Right renal cortex interstitium (tissue), 3 donors: ENCODE results near the gene LSAMP. TPM values are rescaled to one million over a fixed set of nuclear protein-coding genes. Genes with fewer than 3 reads are reported as not detected.
"Not testable (repeated sequence)": the region's sequence is repeated elsewhere in the genome, so short reads cannot be mapped to it uniquely, and the experiment has no call there.

Experiments
- DNase-seq, 3 donors: peaks; one replicate each; pipeline ENCODE4 v3.0.0-alpha.2; 2013; ENCODE audit warnings: low read depth in 3 of 3, low spot score in 2 of 3
- polyA plus RNA-seq, 3 donors: library from polyadenylated mRNA; unstranded; fragments of 120-200 nt; gene quantifications; one replicate each; pipeline ENCODE4 v1.2.1, GENCODE V29; 2013; ENCODE audit not compliant: insufficient read length in 3 of 3

Gene LSAMP
- polyA plus RNA-seq, 3 donors: 11.4 to 15.7 (median 12.8) TPM

GRCh38 chr3:115862099-115862498 is 583.2 kb downstream of the LSAMP start:
- DNase-seq: no peak

DNA sequence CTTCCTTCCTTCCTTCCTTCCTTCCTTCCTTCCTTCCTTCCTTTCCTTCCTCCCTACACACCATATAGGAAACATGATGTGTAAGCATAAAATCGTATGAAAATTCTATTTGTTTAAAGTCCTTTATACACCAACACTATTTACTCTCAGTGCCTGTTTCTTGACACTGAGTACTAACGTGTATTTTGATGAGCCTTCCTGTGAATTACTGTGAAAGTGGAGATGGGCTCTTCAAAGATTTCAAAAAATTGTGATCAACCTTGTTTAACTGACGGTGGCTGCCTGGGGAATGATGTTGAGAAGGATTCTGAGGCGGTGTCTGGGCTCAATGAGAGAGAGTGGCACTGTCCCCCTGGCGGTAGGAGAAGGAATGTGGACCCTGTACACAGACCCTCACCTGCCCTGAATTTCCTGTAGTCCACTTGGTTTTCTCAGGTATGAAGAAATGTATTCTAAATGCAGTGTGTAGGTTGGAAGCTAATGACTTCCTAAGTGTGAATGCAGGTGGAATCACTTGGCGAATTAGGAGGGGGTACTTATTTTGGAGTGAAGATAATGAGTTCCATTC is 584.0 kb downstream of the LSAMP start:
- DNase-seq: no peak

DNA sequence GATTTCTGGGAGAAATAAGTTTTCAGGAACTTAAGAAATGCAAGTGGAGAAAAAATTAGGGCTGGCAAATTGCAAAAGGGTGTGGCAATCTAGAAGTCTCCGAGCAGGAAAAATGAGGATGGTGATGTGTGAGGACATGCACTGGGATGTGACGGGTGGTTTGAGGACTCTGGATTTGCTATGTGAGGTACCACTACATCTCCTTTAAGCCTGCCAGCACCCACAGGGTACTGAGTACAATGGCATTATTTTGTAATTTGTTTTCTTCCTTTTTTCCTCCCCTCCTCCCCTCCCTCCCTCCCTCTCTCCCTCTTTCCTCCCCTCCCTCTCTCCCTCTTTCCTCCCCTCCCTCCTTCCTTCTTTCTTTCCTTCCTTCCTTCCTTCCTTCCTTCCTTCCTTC is 584.5 kb downstream of the LSAMP start:
- DNase-seq: no peak

DNA sequence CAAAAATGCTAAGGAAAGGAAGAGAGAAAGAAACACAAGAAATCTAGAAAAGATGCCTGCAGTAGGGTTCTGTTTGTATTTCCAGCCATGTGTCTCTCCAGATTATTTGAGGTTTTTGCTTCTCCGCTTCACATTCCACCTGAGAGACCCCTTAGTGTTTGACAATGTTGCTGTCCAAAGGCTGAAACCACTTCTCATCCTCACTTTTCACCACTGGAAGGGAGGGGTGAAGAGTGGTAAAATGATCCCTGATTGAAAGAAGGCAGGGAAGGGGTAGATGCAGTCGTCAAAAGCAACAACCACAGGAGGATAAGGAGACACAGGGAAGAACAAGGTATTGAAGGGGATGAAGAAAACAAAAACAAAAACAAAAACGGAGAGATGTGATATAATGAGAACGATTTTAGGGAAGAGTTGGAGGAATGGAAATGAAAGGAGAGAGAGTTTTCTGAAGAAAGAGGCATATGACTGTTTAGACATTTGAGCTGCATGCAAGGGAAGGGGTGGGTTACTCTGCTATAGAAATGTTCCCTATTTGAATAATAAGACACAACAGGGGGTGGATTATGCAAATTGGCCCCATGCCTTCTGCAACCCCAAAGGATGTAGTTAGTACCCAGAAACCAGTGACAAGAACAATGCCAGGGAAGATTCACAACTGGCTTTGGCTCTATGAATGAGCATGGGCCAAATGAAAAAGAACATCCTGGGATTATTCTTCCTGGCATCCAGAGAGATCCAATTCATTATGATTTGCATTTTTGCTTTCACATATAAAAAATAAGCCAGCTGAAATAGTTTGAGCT is 586.1 kb downstream of the LSAMP start:
- DNase-seq: no peak

DNA sequence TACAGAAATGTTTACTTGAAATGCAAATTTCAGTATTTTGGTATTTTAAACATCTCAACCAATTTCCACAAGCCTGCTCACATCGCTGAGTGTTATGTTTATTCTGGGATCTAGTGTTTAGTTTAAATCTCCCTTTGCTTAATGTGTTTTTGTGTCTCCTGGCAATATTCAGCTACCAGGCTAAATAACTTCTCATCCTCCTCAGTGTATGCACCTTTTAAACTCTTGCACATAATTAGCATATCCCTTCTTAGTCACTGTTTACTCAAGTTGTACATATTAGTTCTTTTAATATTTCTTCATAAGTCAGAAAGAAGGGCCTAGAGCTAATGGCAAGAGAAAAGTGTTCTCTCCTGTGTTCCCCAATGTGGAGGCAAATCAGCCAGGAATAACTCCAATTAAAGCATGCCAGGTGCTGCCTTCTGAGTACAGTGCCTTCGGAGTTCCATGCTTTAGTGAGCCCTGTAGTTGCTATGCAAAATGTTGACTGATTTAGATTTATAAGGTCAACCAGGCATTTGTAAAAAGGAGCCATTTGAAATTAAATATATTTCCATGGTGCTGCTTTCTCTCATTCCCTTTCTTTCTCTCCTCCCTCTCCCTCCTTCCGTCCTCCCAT is 587.7 kb downstream of the LSAMP start:
- DNase-seq: no peak

DNA sequence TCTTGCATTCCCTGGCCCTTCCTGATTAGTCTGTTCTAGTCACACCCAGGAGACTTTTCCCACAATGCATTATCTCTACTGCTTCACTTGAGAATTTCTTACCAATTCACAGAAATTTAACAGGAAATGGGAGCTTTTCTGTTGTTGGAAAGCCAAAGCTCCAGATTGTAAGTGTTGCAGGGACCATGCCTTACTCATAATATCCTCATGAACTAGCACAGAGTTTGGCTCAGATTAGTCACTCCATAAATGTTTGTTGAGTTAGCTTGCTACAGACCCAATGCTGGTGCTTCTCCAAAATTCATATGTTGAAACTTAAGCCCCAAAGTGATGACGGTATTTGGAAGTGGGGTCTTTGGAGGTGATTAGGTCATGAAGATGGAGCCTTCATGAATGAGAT is 589.4 kb downstream of the LSAMP start:
- no peak for DNase-seq

- no peak for DNase-seq
Observed at GRCh38 chr3:115853104-115853503, 592.2 kb downstream of the LSAMP start.

DNA sequence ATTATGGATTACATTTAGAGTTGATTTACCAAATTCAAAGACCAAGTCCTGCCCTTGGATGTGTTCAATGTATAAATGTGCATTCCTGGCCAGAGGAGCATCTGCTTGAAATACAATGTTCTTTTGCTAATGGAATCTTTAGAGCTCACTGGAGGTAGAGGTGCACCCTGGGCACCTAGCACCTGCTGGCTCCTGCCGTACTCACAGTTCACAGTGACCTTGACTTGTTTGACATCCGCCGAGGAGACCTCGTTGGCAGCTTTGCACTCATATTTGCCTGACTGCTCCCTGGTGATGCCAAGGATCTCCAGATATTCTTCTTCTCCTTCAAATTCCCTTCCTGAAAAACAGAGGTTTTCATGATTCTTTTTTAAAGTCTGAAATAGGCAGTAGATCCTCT is 593.0 kb downstream of the LSAMP start:
- no peak for DNase-seq

GRCh38 chr3:115851571-115851970 is 593.7 kb downstream of the LSAMP start:
- DNase-seq: no peak

GRCh38 chr3:115848641-115849040 is 596.6 kb downstream of the LSAMP start:
- no peak for DNase-seq

- DNase-seq: no peak
Observed at GRCh38 chr3:115845986-115846385, 599.3 kb downstream of the LSAMP start.

DNA sequence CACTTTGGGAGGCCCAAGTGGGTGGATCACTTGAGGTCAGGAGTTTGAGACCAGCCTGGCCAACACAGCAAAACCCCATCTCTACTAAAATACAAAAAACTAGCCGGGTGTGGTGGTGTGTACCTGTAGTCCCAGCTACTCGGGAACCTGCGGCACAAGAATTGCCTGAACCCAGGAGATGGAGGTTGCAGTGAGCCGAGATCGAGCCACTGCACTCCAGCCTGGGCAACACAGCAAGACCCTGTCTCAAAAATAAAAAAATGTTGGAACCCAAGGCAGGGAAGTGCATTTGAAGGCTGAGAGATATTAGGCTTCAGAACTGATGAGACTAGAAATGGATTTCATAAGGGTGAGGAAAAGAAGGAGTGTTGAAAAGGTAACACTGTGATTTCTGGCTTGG is 600.6 kb downstream of the LSAMP start:
- DNase-seq: not testable (repeated sequence)

DNA sequence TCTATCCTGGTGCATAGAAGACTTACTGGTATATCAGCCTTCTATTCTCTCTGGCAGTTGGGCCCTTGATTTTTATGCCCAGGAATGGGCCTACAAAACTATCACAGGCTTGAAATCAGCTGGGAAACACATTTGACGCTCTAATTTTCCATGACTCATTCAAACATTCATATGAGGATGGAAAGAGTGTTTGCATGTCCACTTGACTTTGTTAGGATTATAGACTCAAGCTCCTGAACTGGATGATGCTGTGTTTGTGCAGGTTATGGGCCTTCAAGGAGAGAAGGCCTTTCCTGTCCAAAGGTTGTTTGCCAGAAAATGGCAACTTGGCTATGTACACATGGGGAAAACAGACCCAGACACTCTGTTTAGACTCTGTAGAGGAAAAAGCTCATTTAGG is 602.1 kb downstream of the LSAMP start:
- DNase-seq: no peak

DNA sequence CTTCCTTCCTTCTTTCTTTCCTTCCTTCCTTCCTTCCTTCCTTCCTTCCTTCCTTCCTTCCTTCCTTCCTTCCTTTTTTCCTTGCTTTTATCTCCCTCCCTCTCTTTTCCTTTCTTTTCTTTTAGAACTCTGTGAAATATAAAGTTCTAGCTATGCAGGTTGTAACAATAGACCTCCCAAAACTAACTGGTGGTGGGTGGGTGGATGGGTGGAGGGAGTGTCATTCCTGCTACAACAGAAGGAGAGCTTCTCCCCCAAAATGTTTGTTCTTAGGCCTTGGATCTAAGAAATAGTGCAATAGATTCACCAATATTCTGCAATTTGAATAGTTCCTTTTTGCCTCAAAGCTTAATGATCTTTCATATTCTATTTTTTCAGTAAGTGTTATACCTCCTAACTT is 606.0 kb downstream of the LSAMP start:
- DNase-seq: no peak

- DNase-seq: no peak
Observed at GRCh38 chr3:115838786-115839185, 606.5 kb downstream of the LSAMP start.

- DNase-seq: no peak
Observed at GRCh38 chr3:115836944-115837343, 608.3 kb downstream of the LSAMP start.

- no peak for DNase-seq
Observed at GRCh38 chr3:115835946-115836345, 609.3 kb downstream of the LSAMP start.

DNA sequence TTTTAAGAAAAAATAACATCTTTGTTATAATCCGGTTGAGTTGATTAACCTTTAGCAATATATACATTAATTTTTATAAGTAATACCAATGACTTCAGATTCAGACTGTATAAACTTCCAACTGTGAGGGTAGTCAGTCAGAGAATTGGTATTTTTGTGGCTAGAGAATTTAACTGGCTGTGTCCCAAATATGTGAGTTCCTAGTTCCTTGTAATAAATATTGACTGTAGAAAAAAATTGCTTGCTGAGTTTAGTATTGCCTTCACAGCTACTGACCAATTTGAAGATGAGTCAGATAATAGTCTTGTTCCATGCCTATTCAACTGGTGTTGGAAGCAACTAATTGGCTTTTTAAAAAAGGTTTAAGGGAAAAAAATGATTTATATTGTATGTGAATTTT is 611.2 kb downstream of the LSAMP start:
- no peak for DNase-seq

GRCh38 chr3:115833074-115833473 is 612.2 kb downstream of the LSAMP start:
- DNase-seq: no peak

- DNase-seq: no peak
Observed at GRCh38 chr3:115832265-115832664, 613.0 kb downstream of the LSAMP start.

DNA sequence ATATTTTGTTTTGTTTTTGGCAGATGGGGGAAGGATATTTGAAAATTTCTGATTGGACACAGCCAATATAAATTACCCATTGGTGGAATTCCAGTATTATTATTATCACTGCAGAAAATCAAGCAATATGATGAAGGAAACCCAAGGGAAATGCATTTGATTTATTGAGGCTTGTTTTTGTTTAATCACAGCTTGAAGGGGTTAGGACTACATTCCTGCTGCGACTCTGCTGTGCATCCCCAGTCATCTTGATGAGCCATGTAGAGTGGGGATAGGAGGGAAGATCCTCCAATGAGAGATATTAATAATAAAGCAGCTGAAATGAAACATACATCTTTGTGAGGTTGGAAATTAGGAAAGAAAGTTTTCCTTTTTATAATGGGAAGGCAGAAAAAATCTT is 613.4 kb downstream of the LSAMP start:
- no peak for DNase-seq

DNA sequence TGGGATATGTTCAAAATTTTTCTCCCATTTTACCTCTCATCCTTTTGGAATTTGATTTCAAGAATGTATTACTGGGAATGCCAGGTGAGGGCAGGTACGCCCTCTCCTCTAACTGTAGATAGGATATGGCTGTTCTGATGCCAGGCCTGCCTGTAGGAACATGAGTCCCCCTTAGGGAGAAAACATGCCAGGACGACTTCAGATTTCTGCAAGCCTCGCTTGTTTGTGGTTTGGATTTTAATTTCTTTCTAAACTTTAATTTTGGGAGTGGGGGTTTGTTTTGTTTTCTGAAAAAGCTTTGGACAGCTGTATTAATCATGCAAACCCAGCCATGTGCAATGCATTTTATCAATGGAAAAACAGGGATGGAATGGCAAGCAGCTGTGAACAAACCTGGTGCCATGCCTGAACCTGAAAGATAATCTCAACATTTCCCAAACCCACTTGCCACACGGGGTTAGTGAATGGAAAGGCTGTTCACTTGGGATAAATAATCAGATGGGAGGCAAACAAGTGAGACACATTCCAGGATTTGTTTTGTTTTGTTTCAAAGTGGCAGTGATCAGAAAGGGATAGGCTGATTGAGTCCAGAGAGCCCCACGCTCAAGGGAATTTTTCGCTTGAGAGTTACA is 614.4 kb downstream of the LSAMP start:
- no peak for DNase-seq
